HCT116 (cell line): ENCODE data around the gene CCDC197.

Experiments used
- CEBPB ChIP-seq: IDR thresholded peaks from 2 replicates; pipeline ENCODE4 v1.6.1; 2012; ENCODE audit warnings: low read depth
- CTCF ChIP-seq, 3 experiments: fragments of 200-600 bp in 1 of 3; sonication (generic) in 1 of 3; IDR thresholded peaks in 2 of 3; conservative IDR thresholded peaks in 1 of 3; 2 replicates each; pipeline ENCODE4 v1.5.1; 2012 to 2017; ENCODE audit warnings: low read depth in 2 of 3, low read length in 2 of 3, antibody characterized with exemption in 1 of 3, borderline replicate concordance in 1 of 3, control low read depth in 1 of 3, mild to moderate bottlenecking in 1 of 3, mixed read lengths in 1 of 3, mixed run types in 1 of 3, moderate library complexity in 1 of 3; ENCODE audit not compliant: insufficient read depth in 1 of 3
- EGR1 ChIP-seq: IDR thresholded peaks from 2 replicates; pipeline ENCODE4 v1.6.1; 2012; ENCODE audit warnings: low read depth
- EZH2 ChIP-seq: fragments of 200-600 bp; sonication (generic); IDR thresholded peaks from 2 replicates; pipeline ENCODE4 v1.6.1; 2017; ENCODE audit warnings: antibody characterized with exemption, mixed run types
- EZH2phosphoT487 ChIP-seq: fragments of 200-600 bp; IDR thresholded peaks from 2 replicates; pipeline ENCODE4 v1.6.1; 2018; ENCODE audit warnings: antibody characterized with exemption, borderline replicate concordance
- JUND ChIP-seq: IDR thresholded peaks from 2 replicates; pipeline ENCODE4 v1.6.1; 2012
- POLR2A ChIP-seq: IDR thresholded peaks from 2 replicates; pipeline ENCODE4 v1.7.0; 2011; ENCODE audit warnings: borderline replicate concordance; ENCODE audit not compliant: insufficient read depth, insufficient read length; ENCODE audit errors: extremely low read depth
- POLR2AphosphoS5 ChIP-seq: IDR thresholded peaks from 2 replicates; pipeline ENCODE4 v1.6.1; 2011; ENCODE audit warnings: mild to moderate bottlenecking, low read depth, low read length, moderate library complexity
- SIN3A ChIP-seq: IDR thresholded peaks from 2 replicates; pipeline ENCODE4 v1.6.1; 2012; ENCODE audit warnings: low read depth
- SP1 ChIP-seq: IDR thresholded peaks from 2 replicates; pipeline ENCODE4 v1.6.1; 2012; ENCODE audit warnings: low read depth
- TCF7L2 ChIP-seq: IDR thresholded peaks from 2 replicates; pipeline ENCODE4 v1.7.0; 2011; ENCODE audit warnings: borderline replicate concordance, inconsistent platforms; ENCODE audit not compliant: insufficient read depth, insufficient read length; ENCODE audit errors: extremely low read depth
- YY1 ChIP-seq: IDR thresholded peaks from 2 replicates; pipeline ENCODE4 v1.6.1; 2011; ENCODE audit warnings: low read length, low read depth, moderate library complexity, mild to moderate bottlenecking; ENCODE audit not compliant: insufficient replicate concordance; ENCODE audit errors: extremely low read depth
- ZFX ChIP-seq: fragments of 450-650 bp; IDR thresholded peaks from 2 replicates; pipeline ENCODE4 v1.6.1; 2017
- TF ChIP-seq, protein P1 (sequence below): IDR thresholded peaks from 2 replicates; pipeline ENCODE4 v1.6.1; 2012

DNA sequence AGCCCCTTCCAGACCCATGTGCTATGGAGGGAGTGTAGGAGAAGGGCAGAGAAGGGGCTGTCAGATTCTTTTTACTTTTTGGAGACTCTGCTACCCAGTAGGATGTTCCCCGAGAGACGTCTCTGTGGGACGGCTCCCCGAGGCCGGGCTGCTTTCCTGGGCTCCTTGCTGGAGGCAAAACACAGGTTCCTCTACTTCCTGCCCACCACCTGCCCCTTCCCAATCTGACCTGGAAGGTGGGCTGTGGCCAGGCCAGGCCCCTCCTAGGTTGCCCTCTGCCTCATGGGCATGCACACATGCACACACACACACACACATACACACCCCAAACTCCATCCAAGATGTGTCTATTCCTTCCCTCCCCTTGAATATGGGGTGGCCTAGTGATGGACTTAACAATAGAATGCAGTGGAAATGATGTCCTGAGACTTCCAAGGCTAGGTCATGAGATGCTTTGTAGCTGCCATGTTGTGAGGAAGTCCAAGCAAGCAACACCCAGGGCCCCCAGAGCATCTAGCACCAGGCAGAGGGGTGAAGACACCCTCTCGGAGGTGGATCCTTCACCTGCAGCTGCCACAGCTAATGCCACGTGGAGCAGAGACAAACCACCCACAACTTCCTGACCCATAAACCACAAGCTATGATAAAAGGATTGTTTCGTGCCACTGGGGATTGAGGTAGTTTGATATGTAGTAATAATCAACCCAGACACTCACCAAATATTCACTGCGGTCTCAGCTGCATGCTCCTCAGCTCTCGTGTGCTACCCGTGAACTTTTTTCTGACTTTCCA is 19.1 kb upstream of the CCDC197 start:
- no peak for TF ChIP-seq EZH2phosphoT487
- no peak for TF ChIP-seq CTCF (IDR thresholded peaks at IDR 0.05 in 2 of 3, conservative IDR thresholded peaks at IDR 0.05 in 1 of 3; ENCODE audit: borderline replicate concordance in 1 of 3, insufficient read depth in 1 of 3, low read depth in 2 of 3, low read length in 2 of 3)
- TF ChIP-seq TCF7L2, result no peak
- no peak for TF ChIP-seq CEBPB
- no peak for TF ChIP-seq SIN3A
- no peak for TF ChIP-seq EZH2
- no peak for TF ChIP-seq SP1
- no peak for TF ChIP-seq POLR2AphosphoS5
- TF ChIP-seq POLR2A, result no peak
- no peak for TF ChIP-seq EGR1
- no peak for TF ChIP-seq YY1
- TF ChIP-seq JUND, result no peak
- TF ChIP-seq ZFX, result no peak
- TF ChIP-seq, protein P1, sequence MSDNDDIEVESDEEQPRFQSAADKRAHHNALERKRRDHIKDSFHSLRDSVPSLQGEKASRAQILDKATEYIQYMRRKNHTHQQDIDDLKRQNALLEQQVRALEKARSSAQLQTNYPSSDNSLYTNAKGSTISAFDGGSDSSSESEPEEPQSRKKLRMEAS, result no peak
